CD14-positive monocyte (primary cell): ENCODE data around the gene PITPNC1. TPM values are rescaled to one million over a fixed set of nuclear protein-coding genes. Genes with fewer than 3 reads are reported as not detected.

Experiments
- DNase-seq, 3 donors: peaks; one replicate each; pipeline ENCODE4 v3.0.0-alpha.2; 2011 to 2022
- H2AFZ ChIP-seq: 2 replicates; pipeline ENCODE4 v1.6.0; 2012; ENCODE audit warnings: mild to moderate bottlenecking, low read depth, low read length, inconsistent platforms; ENCODE audit not compliant: insufficient read depth, poor library complexity, severe bottlenecking
- H3K27ac ChIP-seq, 2 donors: 1 replicate in 1 of 2; 2 replicates in 1 of 2; pipeline ENCODE4 v1.5.1; 2012 to 2013; ENCODE audit warnings: low read length in 2 of 2, control low read depth in 1 of 2, inconsistent platforms in 1 of 2, low read depth in 1 of 2, mild to moderate bottlenecking in 1 of 2
- H3K27me3 ChIP-seq, 2 donors: one replicate each; pipeline versions ENCODE4 v1.6.0 to v1.6.1; 2011 to 2013; ENCODE audit warnings: low read length in 2 of 2; ENCODE audit not compliant: control insufficient read depth in 2 of 2, insufficient read depth in 2 of 2
- H3K36me3 ChIP-seq, 2 donors: replicated peaks in 1 of 2; 1 replicate in 1 of 2; 2 replicates in 1 of 2; pipeline versions ENCODE4 v1.5.1 to v1.6.1; 2012 to 2013; ENCODE audit warnings: low read length in 2 of 2, control low read depth in 1 of 2, inconsistent platforms in 1 of 2, mild to moderate bottlenecking in 1 of 2; ENCODE audit not compliant: insufficient read depth in 2 of 2, control insufficient read depth in 1 of 2
- H3K4me1 ChIP-seq, 2 donors: 1 replicate in 1 of 2; 2 replicates in 1 of 2; pipeline versions ENCODE4 v1.5.1 to v1.6.1; 2012 to 2013; ENCODE audit warnings: low read length in 2 of 2, control low read depth in 1 of 2, inconsistent platforms in 1 of 2, mild to moderate bottlenecking in 1 of 2, moderate library complexity in 1 of 2; ENCODE audit not compliant: insufficient read depth in 2 of 2, control insufficient read depth in 1 of 2
- H3K4me2 ChIP-seq: replicated peaks from 2 replicates; pipeline ENCODE3; 2012; ENCODE audit warnings: low read length, moderate library complexity, mild to moderate bottlenecking; ENCODE audit not compliant: poor library complexity, severe bottlenecking; ENCODE audit errors: extremely low read depth
- H3K4me3 ChIP-seq, 3 experiments: fragments of 200-600 bp in 1 of 3; sonication (generic) in 1 of 3; replicated peaks in 1 of 3; 1 replicate in 2 of 3; 2 replicates in 1 of 3; pipeline ENCODE4 v1.5.1; 2011 to 2013; ENCODE audit warnings: low read length in 3 of 3, mild to moderate bottlenecking in 3 of 3, control low read depth in 2 of 3, low read depth in 2 of 3, inconsistent platforms in 1 of 3, moderate library complexity in 1 of 3
- H3K79me2 ChIP-seq: 2 replicates; pipeline ENCODE4 v1.6.0; 2012; ENCODE audit warnings: mild to moderate bottlenecking, control low read depth, inconsistent platforms, low read length, moderate library complexity; ENCODE audit not compliant: insufficient read depth
- H3K9ac ChIP-seq: 2 replicates; pipeline ENCODE4 v1.6.0; 2017; ENCODE audit warnings: low read length, mild to moderate bottlenecking; ENCODE audit not compliant: insufficient read depth, poor library complexity, severe bottlenecking
- H3K9me3 ChIP-seq, 2 donors: replicated peaks in 1 of 2; 1 replicate in 1 of 2; 2 replicates in 1 of 2; pipeline versions ENCODE4 v1.5.1 to v1.6.1; 2012 to 2013; ENCODE audit warnings: low read length in 2 of 2, control low read depth in 1 of 2; ENCODE audit not compliant: control insufficient read depth in 1 of 2, insufficient read depth in 1 of 2
- H4K20me1 ChIP-seq: 2 replicates; pipeline ENCODE4 v1.6.0; 2012; ENCODE audit warnings: mild to moderate bottlenecking, low read length, control low read depth, moderate library complexity; ENCODE audit not compliant: insufficient read depth
- H3K27ac Mint-ChIP-seq, 7 donors: one replicate each; pipeline ENCODE4 v1.8.0; 2020; ENCODE audit warnings: mild to moderate bottlenecking in 7 of 7, mixed read lengths in 7 of 7, moderate library complexity in 6 of 7, inconsistent platforms in 2 of 7
- H3K27me3 Mint-ChIP-seq, 3 donors: one replicate each; pipeline ENCODE4 v1.8.0; 2021 to 2022; ENCODE audit warnings: low read depth in 3 of 3, mild to moderate bottlenecking in 3 of 3, mixed read lengths in 3 of 3, moderate library complexity in 3 of 3, inconsistent platforms in 1 of 3
- H3K36me3 Mint-ChIP-seq, 2 donors: one replicate each; pipeline ENCODE4 v1.8.0; 2020; ENCODE audit warnings: mixed read lengths in 2 of 2, inconsistent platforms in 1 of 2, mild to moderate bottlenecking in 1 of 2
- H3K4me1 Mint-ChIP-seq: one replicate; pipeline ENCODE4 v1.8.0; 2020; ENCODE audit warnings: mild to moderate bottlenecking, mixed read lengths
- H3K4me3 Mint-ChIP-seq, 2 donors: one replicate each; pipeline ENCODE4 v1.8.0; 2020; ENCODE audit warnings: mild to moderate bottlenecking in 2 of 2, mixed read lengths in 2 of 2, moderate library complexity in 1 of 2
- H3K9me3 Mint-ChIP-seq, 7 donors: one replicate each; pipeline ENCODE4 v1.8.0; 2020 to 2022; ENCODE audit warnings: mixed read lengths in 7 of 7, mild to moderate bottlenecking in 6 of 7, moderate library complexity in 6 of 7, inconsistent platforms in 2 of 7
- WGBS: methylation state at CpG from one replicate; pipeline ENCODE4 v1.1.5; 2013; ENCODE audit warnings: missing lambda C conversion rate; ENCODE audit not compliant: insufficient coverage; 5-methylcytosine and 5-hydroxymethylcytosine counted together
- intact Hi-C, 2 donors: fragments of 100-400 bp; cut with micrococcal nuclease; formaldehyde crosslinking; loops; one replicate each; pipeline versions ENCODE4 v1.15.0 to v1.15.1; 2023
- polyA plus RNA-seq, 3 donors: library from polyadenylated mRNA; depleted of rRNA in 1 of 3; unstranded in 2 of 3; stranded (reverse) in 1 of 3; fragments of 300-500 nt in 2 of 3; fragments of >200 nt in 1 of 3; fragmentation: Illumina TruSeq in 2 of 3; gene quantifications; 1 replicate in 2 of 3; 2 replicates in 1 of 3; pipeline ENCODE4 v1.2.3, GENCODE V29; 2012 to 2021
- TF ChIP-seq, protein P1 (sequence below): fragments of 200-600 bp; IDR thresholded peaks from one replicate; pipeline ENCODE4 v1.8.0; 2022; ENCODE audit warnings: antibody characterized with exemption, mild to moderate bottlenecking

Gene PITPNC1
- polyA plus RNA-seq, 3 donors: 18.5 to 31.0 (median 21.7) TPM

DNA sequence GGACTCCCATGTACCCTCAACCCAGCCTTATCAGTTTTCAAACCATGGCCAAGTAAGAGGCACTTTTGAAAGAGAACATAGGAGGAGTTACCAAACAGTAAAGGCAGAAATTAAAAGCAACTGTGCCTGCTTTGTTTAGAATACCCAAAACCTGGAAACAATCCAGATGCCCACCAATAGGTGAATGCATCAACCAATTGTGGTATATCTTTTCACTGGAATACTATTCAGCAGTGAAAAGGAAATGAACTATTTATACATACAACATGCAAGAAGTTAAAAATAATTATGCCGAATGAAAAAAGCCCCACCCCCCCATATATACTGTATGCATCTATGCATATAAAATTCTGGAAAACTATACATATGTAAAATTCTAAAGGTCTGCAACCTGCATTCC, 37.0 kb downstream of the PITPNC1 start:
- H3K4me2 ChIP-seq: no peak overlapping the region
- TF ChIP-seq, protein P1, sequence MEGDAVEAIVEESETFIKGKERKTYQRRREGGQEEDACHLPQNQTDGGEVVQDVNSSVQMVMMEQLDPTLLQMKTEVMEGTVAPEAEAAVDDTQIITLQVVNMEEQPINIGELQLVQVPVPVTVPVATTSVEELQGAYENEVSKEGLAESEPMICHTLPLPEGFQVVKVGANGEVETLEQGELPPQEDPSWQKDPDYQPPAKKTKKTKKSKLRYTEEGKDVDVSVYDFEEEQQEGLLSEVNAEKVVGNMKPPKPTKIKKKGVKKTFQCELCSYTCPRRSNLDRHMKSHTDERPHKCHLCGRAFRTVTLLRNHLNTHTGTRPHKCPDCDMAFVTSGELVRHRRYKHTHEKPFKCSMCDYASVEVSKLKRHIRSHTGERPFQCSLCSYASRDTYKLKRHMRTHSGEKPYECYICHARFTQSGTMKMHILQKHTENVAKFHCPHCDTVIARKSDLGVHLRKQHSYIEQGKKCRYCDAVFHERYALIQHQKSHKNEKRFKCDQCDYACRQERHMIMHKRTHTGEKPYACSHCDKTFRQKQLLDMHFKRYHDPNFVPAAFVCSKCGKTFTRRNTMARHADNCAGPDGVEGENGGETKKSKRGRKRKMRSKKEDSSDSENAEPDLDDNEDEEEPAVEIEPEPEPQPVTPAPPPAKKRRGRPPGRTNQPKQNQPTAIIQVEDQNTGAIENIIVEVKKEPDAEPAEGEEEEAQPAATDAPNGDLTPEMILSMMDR: no peak
- peaks cover 39% of the 10 kb centered on the region for H3K79me2 ChIP-seq
- peaks cover 15 to 17% of the 10 kb centered on the region in 2 donors for H3K4me1 ChIP-seq
- Mint-ChIP-seq H3K27ac (no peak overlapping the region), H3K9me3 (peaks cover 0 to 2% (median 0%) of the 10 kb centered on the region in 7 donors), H3K27me3 (peaks cover 0 to 5% (median 0%) of the 10 kb centered on the region in 3 donors), H3K4me1 (peaks cover 24% of the 10 kb centered on the region), H3K36me3 (no peaks in the 10 kb centered on the region), H3K4me3 (no peak overlapping the region)
- no peaks in the 10 kb centered on the region for H3K36me3 ChIP-seq
- no peak overlapping the region for H3K4me3 ChIP-seq
- H3K9me3 ChIP-seq: no peaks in the 10 kb centered on the region
- WGBS: no CpG with 5 or more reads among the region's 1 CpG
- no peak overlapping the region for H3K27ac ChIP-seq
- no peak for DNase-seq
- no peak overlapping the region for H3K9ac ChIP-seq
- H2AFZ ChIP-seq: no peak overlapping the region
- H4K20me1 ChIP-seq: peaks cover 49% of the 10 kb centered on the region
- no peaks in the 10 kb centered on the region for H3K27me3 ChIP-seq
- intact Hi-C loops: no loop called here

DNA sequence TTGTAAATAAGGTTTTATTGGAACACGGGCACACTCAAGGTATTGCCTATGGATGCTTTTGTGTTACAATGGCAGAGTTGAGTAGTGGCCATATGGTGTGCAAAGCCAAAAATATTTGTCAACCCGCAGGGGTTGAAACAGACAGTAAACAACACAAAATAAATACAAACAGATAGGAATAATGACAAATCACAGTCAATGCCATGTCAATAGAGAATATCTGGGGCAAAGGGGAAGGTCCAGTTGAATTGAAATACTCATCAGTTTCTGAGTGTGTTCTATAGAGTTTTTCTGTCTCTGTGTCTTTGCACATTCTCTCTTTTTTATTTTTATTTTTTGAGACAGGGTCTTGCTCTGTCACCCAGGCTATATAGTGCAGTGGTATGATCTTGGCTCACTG, 37.5 kb downstream of the PITPNC1 start:
- H3K4me3 Mint-ChIP-seq: no peak overlapping the region
- TF ChIP-seq, protein P1: no peak
- no peak for DNase-seq
- Histone ChIP-seq H3K4me1 (peaks cover 15 to 17% of the 10 kb centered on the region in 2 donors), H4K20me1 (peaks cover 49% of the 10 kb centered on the region), H3K79me2 (peaks cover 41% of the 10 kb centered on the region), H3K27me3 (no peaks in the 10 kb centered on the region), H3K9ac (no peak overlapping the region), H2AFZ (no peak overlapping the region), H3K36me3 (no peaks in the 10 kb centered on the region), H3K4me2 (no peak overlapping the region), H3K27ac (no peak overlapping the region), H3K4me3 (no peak overlapping the region), H3K9me3 (no peaks in the 10 kb centered on the region)
- intact Hi-C loops: no loop called here
- H3K4me1 Mint-ChIP-seq: peaks cover 25% of the 10 kb centered on the region
- no peak overlapping the region for H3K27ac Mint-ChIP-seq
- no peaks in the 10 kb centered on the region for H3K36me3 Mint-ChIP-seq
- peaks cover 0 to 2% (median 0%) of the 10 kb centered on the region in 7 donors for H3K9me3 Mint-ChIP-seq
- H3K27me3 Mint-ChIP-seq: peaks cover 0 to 5% (median 0%) of the 10 kb centered on the region in 3 donors
- WGBS: no CpG with 5 or more reads among the region's 2 CpGs
